ENCODE results near the gene MORN5.

DNA sequence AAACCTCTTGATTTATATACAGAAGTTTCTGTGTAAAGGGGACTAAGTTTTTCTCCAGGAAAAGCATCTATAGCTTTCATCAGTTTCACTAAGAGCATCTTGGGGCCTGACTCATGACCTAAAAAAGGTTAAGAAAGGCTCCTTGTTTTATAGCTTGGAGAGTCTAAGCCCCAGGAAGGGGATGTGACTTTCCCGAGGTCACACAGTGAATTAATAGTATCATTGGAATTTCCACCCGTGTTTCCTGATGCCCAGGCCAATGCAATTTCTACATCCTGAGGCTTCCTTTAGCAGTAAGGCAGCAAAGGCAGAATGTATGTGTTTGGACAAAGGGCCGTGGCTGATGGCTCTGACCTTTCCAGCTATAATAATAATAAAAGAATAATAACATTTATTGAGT is 8.6 kb downstream of the MORN5 start:
- TF ChIP-seq FOXM1 (IDR thresholded peaks at IDR 0.05; ENCODE audit: low read depth, low read length) = no peak
- TF ChIP-seq CHD2 (IDR thresholded peaks at IDR 0.05; ENCODE audit: borderline replicate concordance, low read depth, low read length) = no peak
- no peak for TF ChIP-seq EZH2 (IDR thresholded peaks at IDR 0.05; ENCODE audit: borderline replicate concordance, control insufficient read depth, low read depth, low read length)
- no peak for TF ChIP-seq HCFC1 (IDR thresholded peaks at IDR 0.05; ENCODE audit: low read length)
- TF ChIP-seq, protein P1, sequence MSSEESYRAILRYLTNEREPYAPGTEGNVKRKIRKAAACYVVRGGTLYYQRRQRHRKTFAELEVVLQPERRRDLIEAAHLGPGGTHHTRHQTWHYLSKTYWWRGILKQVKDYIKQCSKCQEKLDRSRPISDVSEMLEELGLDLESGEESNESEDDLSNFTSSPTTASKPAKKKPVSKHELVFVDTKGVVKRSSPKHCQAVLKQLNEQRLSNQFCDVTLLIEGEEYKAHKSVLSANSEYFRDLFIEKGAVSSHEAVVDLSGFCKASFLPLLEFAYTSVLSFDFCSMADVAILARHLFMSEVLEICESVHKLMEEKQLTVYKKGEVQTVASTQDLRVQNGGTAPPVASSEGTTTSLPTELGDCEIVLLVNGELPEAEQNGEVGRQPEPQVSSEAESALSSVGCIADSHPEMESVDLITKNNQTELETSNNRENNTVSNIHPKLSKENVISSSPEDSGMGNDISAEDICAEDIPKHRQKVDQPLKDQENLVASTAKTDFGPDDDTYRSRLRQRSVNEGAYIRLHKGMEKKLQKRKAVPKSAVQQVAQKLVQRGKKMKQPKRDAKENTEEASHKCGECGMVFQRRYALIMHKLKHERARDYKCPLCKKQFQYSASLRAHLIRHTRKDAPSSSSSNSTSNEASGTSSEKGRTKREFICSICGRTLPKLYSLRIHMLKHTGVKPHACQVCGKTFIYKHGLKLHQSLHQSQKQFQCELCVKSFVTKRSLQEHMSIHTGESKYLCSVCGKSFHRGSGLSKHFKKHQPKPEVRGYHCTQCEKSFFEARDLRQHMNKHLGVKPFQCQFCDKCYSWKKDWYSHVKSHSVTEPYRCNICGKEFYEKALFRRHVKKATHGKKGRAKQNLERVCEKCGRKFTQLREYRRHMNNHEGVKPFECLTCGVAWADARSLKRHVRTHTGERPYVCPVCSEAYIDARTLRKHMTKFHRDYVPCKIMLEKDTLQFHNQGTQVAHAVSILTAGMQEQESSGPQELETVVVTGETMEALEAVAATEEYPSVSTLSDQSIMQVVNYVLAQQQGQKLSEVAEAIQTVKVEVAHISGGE (CRISPR knock-in tag; IDR thresholded peaks at IDR 0.05) = no peak
- TF ChIP-seq, protein P2, sequence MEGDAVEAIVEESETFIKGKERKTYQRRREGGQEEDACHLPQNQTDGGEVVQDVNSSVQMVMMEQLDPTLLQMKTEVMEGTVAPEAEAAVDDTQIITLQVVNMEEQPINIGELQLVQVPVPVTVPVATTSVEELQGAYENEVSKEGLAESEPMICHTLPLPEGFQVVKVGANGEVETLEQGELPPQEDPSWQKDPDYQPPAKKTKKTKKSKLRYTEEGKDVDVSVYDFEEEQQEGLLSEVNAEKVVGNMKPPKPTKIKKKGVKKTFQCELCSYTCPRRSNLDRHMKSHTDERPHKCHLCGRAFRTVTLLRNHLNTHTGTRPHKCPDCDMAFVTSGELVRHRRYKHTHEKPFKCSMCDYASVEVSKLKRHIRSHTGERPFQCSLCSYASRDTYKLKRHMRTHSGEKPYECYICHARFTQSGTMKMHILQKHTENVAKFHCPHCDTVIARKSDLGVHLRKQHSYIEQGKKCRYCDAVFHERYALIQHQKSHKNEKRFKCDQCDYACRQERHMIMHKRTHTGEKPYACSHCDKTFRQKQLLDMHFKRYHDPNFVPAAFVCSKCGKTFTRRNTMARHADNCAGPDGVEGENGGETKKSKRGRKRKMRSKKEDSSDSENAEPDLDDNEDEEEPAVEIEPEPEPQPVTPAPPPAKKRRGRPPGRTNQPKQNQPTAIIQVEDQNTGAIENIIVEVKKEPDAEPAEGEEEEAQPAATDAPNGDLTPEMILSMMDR (IDR thresholded peaks at IDR 0.05 in 2 of 3, conservative IDR thresholded peaks at IDR 0.05 in 1 of 3; ENCODE audit: control insufficient read depth in 2 of 3, extremely low read depth in 1 of 3, insufficient read depth in 1 of 3, low read depth in 3 of 3, low read length in 3 of 3) = no peak
- no peak for TF ChIP-seq STAT1 (conservative IDR thresholded peaks at IDR 0.05)
- TF ChIP-seq EGR1 (IDR thresholded peaks at IDR 0.05; ENCODE audit: borderline replicate concordance in 1 of 2, low read depth in 2 of 2, low read length in 2 of 2) = no peak
- no peak for TF ChIP-seq POLR2AphosphoS5 (IDR thresholded peaks at IDR 0.05; ENCODE audit: low read length)
- no peak for TF ChIP-seq MYC (IDR thresholded peaks at IDR 0.05; ENCODE audit: insufficient read depth, insufficient read length, insufficient replicate concordance, low read length, severe bottlenecking)
- TF ChIP-seq JUND (IDR thresholded peaks at IDR 0.05; ENCODE audit: low read depth, low read length) = no peak

All from GM12878 (cell line).